HG03457 (cell line): Measurements from ENCODE around the gene PROSER3.
"Not testable (repeated sequence)": the region's sequence is repeated elsewhere in the genome, so short reads cannot be mapped to it uniquely, and the experiment has no call there.

Experiments
- ATAC-seq: cut with Tn5 transposase; IDR thresholded peaks from one replicate; pipeline ENCODE4 v1.9.1; 2021; ENCODE audit warnings: moderate number of reproducible peaks; ENCODE audit not compliant: unreplicated experiment

PROSER3 gene

DNA sequence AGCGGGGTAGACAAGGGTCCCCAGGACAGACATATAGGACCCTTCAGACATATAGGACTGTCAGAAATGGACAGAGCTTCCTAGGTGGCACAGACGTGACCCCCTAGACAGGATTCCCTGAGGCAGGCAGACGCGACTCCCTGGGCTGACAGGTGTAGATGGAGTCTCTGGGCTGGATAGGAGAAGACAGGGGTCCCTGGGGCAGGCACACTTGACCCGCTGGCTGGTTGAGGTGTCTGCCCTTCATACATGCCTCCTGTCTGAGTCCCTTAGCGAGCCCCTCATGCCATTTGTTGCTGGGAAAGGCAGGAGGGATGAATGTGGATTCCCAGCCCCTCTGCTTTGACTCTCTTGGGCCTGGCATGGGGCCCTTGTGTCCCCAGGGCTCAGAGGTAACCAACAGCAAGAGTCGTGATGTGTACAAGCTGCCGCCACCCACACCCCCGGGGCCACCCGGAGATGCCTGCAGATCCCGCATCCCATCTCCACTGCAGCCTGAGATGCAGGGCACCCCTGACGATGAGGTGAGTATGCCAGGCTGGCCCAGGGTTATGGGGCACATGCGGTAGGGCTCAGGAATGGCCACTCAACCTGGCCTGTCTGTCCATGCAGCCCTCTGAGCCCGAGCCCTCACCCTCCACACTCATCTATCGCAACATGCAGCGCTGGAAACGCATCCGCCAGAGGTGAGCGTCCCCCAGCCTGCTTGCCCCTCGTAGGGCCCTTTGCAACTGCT lies 4.2 kb upstream of the PROSER3 start:
- no peak for ATAC-seq

GRCh38 chr19:35754370-35755130 lies 3.4 kb upstream of the PROSER3 start:
- no peak for ATAC-seq

- no peak for ATAC-seq
Measured at GRCh38 chr19:35755131-35755549, 2.8 kb upstream of the PROSER3 start.

GRCh38 chr19:35755550-35756376 lies 2.2 kb upstream of the PROSER3 start:
- ATAC-seq: no peak

GRCh38 chr19:35756377-35757230 lies 1.4 kb upstream of the PROSER3 start, which contains the start of gene HSPB6:
Gene HSPB6, minus strand, starts transcription at chr19:35757029. Its CDS starts 21 bp downstream, at chr19:35757008.
- ATAC-seq: no peak

DNA sequence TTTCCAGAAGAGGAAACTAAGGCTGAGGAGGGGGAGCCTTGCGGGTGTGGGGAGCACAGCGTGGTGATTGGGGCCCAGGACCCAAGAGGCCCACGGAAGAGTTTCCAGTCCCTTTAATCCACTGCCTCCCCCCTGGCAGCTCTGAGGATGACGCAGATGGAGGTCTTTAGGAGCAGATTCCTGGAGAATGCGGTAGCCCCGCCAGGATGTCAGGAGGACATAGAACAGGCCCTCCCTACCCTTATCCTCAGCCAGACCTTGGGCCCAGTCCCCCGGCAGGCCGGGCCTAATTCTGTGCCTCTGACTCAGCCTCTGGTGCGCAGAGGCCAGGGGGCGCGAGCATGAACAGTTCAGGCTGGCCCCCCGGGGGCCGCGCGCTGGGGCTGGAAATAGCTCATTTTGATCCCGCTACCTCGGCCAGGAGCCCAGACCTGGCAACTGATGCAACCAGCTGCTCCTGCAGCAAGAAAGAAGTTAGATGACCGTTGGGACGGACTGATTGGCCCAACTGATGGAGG lies 686 bp upstream of the PROSER3 start:
- ATAC-seq: no peak

- no peak for ATAC-seq
Measured at GRCh38 chr19:35759697-35760096, 1.7 kb downstream of the PROSER3 start.

GRCh38 chr19:35760711-35761349 lies 2.9 kb downstream of the PROSER3 start:
- no peak for ATAC-seq

GRCh38 chr19:35764432-35765315 lies 6.7 kb downstream of the PROSER3 start:
- no peak for ATAC-seq

DNA sequence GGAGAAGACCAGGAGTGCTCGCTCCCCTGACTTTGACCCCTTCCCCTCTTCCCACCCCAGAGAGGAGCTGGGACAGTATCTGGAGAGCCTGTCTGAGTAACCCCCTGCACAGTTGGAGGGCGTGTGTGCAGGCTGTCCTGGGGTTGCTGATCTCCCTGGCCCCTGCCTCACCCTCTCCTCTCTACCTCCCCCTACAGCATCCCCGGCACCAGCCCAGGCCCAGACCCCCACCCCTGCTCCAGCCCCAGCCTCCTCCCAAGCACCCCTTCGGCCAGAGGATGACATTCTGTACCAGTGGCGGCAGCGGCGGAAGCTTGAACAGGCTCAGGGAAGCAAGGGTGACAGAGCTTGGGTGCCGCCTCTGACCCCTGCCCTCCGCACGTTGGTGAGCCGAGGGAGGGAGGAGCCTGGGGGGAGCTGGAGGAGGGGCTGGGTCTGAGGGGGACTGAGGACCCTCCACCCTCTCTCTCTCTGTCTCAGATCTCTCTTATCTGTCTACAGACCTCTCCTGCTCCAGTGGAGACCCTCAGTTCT lies 8.7 kb downstream of the PROSER3 start:
- ATAC-seq: no peak

DNA sequence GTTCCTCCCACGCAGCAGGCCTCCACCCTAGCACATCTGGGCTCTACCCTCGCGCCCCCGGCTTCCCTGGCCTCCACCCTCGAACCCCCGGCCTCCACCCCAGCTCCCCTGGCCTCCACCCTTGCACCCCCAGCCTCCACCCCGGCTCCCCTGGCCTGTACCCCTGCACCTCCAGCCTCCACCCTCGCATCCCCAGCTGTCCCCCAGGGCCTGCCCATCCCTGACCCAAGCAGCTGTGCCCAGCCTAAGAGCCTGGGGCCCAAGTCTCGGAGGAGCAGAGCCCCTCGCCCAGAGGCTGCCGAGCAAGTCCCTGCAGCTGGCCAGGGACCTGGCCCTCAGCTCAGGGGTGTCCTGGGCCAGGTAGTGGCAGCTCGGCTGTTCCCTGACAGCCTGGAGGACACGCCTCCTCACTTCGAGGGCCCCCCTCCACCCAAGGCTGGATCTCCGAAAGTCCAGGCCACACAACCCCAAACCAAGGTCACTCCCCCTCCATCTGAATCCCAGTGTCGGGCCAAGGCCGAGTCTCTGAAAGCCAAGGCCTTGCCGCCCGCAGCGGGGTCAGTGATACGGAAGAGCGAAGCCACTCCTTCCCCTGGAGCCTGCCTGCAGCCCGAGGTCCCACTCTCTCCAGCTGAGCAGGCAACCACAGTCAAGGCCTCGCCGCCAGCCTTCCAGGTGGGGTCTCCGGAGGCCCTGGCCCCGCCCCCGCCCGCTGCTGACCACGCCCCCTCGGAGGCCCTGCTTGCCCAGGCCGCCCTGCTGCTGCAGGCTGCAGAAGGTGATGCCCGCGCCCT lies 9.5 kb downstream of the PROSER3 start:
- no peak for ATAC-seq

- ATAC-seq: no peak
Measured at GRCh38 chr19:35768082-35768421, 10.1 kb downstream of the PROSER3 start.

- ATAC-seq: not testable (repeated sequence)
Measured at GRCh38 chr19:35772362-35772761, 14.4 kb downstream of the PROSER3 start.

DNA sequence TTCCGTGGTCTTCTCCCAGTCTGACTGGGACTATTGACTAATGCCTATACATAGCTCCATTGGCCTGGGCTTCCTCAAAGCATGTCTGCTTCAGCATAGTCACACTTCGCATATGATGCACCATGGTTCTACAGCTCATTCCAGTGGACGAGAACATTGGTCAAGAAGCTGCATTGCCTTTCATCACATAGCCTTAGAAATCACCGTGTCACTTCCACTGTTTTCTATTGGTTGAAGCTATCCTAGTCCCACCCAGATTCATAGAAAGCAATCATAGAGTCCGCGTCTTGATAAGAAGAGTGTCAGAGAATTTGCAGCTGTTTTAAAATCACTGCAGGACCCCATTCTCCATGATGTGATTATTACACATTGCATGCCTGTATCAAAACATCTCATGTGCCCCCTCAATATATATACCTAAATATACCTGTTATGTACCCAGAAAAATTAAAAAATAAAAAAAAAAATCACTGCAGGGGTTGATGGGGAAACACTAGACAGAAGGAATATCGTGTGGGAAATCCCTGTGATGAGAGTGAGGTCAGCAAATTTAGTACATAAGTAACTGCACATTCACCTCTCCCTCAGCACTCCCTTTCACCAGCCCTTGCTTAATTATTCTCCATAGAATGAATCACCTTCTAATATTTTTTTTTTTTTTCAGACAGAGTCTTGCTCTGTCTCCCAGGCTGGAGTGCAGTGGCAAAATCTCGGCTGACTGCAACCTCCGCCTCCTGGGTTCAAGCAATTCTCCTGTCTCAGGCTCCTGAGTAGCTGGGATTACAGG lies 15.2 kb downstream of the PROSER3 start:
- ATAC-seq: no peak

DNA sequence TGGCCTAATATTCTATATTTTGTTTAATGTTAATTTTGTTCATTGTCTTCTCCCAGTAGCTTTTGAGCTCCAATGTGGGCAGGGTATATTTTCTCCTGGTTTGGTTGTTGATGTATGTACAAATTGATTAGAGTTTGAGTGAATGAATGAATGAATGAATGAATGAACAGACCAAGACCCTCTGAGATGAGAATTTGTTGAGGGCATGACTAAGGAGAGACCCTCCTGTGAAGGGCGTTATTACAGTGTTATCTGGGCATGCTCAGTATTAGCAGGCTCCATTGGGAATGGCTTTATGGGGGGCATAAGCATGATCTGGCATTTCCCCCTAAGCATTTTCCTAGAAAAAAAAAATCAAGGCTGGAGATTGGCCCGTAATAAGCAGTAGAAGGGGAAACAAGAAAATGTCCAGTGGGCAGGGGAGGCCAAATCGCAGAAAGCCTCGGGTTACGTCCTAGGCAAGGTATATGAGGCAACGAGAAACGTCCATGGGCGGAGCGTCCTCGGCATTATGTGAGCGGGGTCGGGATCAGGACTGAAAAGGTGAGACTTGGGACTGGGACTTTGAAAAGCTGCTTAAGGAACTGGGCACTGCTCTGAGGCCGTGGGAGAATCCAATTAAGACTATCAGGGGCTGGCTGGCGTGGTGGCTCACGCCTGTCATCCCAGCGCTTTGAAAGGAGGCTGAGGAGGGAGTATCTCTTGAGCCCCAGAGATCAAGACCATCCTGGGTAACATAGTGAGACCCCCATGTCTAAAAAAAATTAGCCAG lies 16.5 kb downstream of the PROSER3 start:
- ATAC-seq: no peak

DNA sequence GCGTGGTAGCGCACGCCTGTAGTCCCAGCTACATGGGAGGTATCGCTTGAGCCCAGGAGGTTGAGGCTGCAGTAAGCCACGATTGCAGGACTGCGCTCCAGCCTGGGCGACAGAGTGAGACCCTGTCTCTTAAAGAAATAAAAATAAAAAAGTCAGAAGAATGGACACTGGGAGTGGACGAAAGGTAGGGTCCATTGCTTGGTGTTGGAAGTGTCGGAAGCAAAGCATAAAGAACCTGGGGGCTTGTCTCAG lies 17.0 kb downstream of the PROSER3 start:
- ATAC-seq: no peak
